Type B pancreatic cell (in vitro differentiated cells): ENCODE data around the gene TTLL12. TPM values are rescaled to one million over a fixed set of nuclear protein-coding genes. Genes with fewer than 3 reads are reported as not detected.

Experiments used
- DNase-seq: peaks from one replicate; pipeline ENCODE4 v3.0.0; 2021; ENCODE audit warnings: mixed read lengths; ENCODE audit not compliant: unreplicated experiment; ENCODE audit errors: extremely low spot score
- H3K27ac Mint-ChIP-seq: 2 replicates; pipeline ENCODE4 v1.8.0; 2021; ENCODE audit warnings: mild to moderate bottlenecking, mixed read lengths
- H3K27me3 Mint-ChIP-seq: 2 replicates; pipeline ENCODE4 v1.8.0; 2021; ENCODE audit warnings: mixed read lengths
- H3K36me3 Mint-ChIP-seq: 2 replicates; pipeline ENCODE4 v1.8.0; 2021; ENCODE audit warnings: mixed read lengths
- H3K4me1 Mint-ChIP-seq: one replicate; pipeline ENCODE4 v1.8.0; 2021; ENCODE audit warnings: mixed read lengths; ENCODE audit not compliant: unreplicated experiment
- H3K4me3 Mint-ChIP-seq: 2 replicates; pipeline ENCODE4 v1.8.0; 2021; ENCODE audit warnings: mild to moderate bottlenecking, mixed read lengths
- H3K9me3 Mint-ChIP-seq: 2 replicates; pipeline ENCODE4 v1.8.0; 2021; ENCODE audit warnings: mixed read lengths
- long read RNA-seq: library from polyadenylated mRNA; unstranded; transcript quantifications from one replicate; pipeline ENCODE4 v2.0.0, GENCODE V29; 2020
- total RNA-seq: library from RNA; stranded (reverse); gene quantifications from 2 replicates; pipeline ENCODE4 v1.2.1, GENCODE V29; 2021; ENCODE audit warnings: low replicate concordance
- TF ChIP-seq, protein P1 (sequence below): fragments of 200-600 bp; sonication (generic); conservative IDR thresholded peaks from 2 replicates; pipeline ENCODE4 v1.5.0; 2021; ENCODE audit warnings: antibody characterized with exemption, mild to moderate bottlenecking

Gene TTLL12
- 57.3 and 98.5 TPM in 2 replicates for total RNA-seq
- long read RNA-seq, partial matches to known transcripts: 10 of 25 reads
- long read RNA-seq, other reads (novel, unspliced or antisense): 14 of 25 reads

DNA sequence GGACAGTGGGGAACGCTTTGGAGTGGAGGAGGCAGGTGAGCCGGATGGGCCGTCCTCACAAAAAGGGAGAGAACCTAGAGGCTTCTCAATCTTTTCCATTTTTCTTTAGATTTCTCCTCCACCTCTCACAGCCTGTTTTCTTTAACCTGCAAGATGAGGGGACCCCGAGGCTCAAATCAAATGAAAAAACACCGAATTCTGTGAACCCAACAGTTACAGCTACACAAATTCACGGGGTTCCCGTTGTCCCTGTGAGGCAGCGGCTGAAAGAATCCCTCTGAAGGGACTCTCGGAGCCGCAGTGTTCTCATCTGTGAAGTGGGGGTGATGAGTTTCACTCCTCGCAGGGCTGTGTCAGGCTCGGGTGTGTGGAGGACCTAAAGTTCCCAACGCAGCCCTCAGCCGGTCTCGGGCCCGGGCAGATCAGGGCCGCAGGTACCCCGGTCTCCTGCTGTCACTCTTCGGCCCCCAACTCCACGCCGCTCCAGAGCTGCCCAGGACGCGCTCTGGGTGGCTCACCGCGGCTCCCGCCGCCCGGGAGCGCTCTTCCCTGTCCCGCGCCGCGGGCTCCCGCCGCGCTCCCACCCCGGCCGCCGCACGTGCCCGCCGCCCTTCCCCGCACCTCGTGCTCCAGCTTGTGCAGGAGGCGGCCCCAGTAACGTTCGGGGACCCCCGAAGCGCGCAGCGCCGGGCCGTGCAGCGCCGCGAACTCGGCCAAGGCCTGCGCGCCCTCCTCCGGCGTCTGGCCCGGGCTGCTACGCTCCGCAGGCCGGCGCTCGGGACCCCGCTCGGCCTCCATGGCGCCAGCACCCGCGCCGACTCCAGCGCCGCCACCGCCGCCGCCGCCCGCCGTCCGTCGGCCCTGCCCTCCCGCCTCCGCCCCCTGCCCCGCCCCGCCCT lies at the start of gene TTLL12:
TSS of gene TTLL12 (minus strand) at position 863 of the 899 bp plus-strand sequence. CDS start at position 798, 65 bp downstream.
- H3K9me3 Mint-ChIP-seq: no peaks in the 10 kb centered on the region
- H3K27me3 Mint-ChIP-seq: peaks cover 2% of the 10 kb centered on the region
- H3K27ac Mint-ChIP-seq: peak within 1 kb of the TSS; percentile 95
- peaks cover 16% of the 10 kb centered on the region for H3K4me1 Mint-ChIP-seq
- no peak for DNase-seq
- peaks cover 7% of the 10 kb centered on the region for H3K36me3 Mint-ChIP-seq
- peak within 1 kb of the TSS; percentile 85 for H3K4me3 Mint-ChIP-seq
- TF ChIP-seq, protein P1, sequence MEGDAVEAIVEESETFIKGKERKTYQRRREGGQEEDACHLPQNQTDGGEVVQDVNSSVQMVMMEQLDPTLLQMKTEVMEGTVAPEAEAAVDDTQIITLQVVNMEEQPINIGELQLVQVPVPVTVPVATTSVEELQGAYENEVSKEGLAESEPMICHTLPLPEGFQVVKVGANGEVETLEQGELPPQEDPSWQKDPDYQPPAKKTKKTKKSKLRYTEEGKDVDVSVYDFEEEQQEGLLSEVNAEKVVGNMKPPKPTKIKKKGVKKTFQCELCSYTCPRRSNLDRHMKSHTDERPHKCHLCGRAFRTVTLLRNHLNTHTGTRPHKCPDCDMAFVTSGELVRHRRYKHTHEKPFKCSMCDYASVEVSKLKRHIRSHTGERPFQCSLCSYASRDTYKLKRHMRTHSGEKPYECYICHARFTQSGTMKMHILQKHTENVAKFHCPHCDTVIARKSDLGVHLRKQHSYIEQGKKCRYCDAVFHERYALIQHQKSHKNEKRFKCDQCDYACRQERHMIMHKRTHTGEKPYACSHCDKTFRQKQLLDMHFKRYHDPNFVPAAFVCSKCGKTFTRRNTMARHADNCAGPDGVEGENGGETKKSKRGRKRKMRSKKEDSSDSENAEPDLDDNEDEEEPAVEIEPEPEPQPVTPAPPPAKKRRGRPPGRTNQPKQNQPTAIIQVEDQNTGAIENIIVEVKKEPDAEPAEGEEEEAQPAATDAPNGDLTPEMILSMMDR: no peak

DNA sequence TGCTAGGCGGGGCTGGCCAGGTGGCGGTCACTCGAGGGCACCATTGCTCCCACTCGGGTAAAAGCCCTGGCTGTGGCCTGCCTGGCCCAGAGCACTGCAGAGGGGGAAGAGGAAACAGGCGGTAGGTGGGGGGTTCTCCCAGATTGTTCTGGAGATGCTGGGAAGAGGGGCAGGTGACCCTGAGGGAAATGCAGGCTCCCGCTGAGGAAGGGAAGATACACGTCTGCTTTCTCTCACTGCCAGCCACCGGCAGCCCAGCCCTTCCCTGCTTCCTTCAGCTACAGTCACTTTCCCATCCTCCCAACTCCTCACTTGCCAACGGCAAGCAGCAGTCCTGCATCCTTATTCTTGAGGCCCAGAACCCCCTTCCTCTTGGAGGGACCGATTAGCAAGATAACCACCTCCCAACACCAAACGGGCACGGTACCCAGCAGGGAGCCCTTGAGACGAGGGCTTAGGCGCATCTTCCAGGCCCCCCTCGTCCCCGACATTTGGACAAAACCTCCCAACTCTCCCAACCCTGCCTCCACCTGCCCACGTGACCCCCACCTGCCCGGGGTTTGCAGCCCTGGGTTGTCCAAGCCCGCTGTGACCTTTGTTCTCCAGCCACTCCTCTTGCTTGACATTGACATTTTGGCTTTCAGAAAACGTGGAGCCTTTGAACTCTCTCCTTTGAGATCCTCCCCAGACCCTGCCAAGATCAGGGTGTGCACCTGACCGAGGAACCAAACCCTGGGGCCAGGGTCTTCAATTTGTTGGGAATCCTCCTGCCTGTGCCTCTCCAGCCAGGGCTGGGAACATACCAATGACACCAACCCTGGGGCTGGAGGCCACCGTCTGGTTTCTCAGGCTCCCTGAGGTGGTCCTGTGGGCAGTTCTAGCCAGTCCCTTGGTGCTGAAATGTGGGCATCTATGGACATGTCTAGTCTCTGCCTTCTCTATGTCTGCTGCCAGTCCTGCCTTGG lies 48.8 kb upstream of the TTLL12 start:
- TF ChIP-seq, protein P1: no peak
- DNase-seq: no peak
- no peaks in the 10 kb centered on the region for H3K36me3 Mint-ChIP-seq
- peaks cover 8% of the 10 kb centered on the region for H3K27me3 Mint-ChIP-seq
- no peak overlapping the region for H3K4me3 Mint-ChIP-seq
- no peaks in the 10 kb centered on the region for H3K9me3 Mint-ChIP-seq
- no peak overlapping the region for H3K27ac Mint-ChIP-seq
- peaks cover 30% of the 10 kb centered on the region for H3K4me1 Mint-ChIP-seq

DNA sequence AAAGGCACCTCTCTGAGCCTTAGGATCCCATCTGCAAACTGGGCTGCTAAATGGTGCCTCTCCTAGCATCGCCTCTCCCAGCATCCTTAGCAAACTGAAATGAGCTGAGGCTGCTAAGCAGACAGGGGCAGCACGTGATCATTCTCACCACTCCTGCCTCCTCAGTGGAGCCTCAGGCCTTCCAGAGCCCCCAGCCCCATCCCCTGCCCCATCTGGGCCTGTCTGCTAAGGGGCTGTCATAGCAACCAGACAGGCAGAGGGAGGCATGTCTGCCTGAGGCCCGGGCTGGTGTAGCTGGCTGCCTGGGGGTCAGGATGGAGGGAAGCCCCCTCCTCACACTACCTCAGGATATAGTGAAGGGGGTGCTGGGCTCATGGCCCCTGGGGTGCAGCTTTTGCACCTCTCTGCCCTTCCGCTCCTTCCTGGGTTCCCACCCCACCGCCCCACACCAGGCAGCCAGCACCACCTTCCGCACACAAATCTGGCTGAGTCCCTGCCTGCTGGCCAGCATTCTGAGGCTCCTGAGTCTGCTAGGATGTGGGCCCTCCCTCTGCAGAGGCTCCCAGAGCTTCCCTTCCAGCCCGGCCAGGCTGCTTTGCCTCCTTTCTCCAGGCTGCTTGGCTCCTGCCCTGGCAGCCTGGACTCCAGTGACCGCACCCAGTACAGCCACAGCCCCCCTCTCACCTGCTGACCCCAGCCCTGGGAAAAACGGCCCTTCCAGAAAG lies 47.5 kb upstream of the TTLL12 start:
- Mint-ChIP-seq H3K4me1 (peaks cover 30% of the 10 kb centered on the region), H3K27me3 (peaks cover 8% of the 10 kb centered on the region)

DNA sequence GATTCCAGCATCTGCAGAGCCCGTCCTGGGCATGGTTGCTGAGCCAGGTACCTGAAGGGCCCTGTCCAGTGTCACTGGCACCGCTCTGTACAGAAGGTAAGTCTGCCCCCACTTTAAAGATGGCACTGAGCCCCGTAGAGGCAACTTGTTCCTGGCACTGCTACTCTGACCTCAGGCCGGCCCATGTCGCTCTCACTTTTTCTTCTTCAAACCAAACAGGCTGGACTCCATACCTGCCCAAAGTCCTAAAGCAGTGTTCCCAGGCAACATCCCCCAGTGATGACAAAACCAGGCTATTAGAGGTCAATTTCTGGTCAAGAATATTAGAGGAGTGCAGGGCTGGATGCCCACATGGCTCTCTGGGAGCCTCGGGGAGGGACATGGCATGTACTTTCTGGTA lies 46.6 kb upstream of the TTLL12 start:
- H3K27ac Mint-ChIP-seq: no peak overlapping the region

More for the DNA sequence above, 47.5 kb upstream of the TTLL12 start:
- H3K4me3 Mint-ChIP-seq: no peak overlapping the region
- H3K27ac Mint-ChIP-seq: no peak overlapping the region
- no peaks in the 10 kb centered on the region for H3K36me3 Mint-ChIP-seq
- H3K9me3 Mint-ChIP-seq: no peaks in the 10 kb centered on the region
- DNase-seq: no peak
- TF ChIP-seq, protein P1: no peak

More for the DNA sequence above, 46.6 kb upstream of the TTLL12 start:
- Mint-ChIP-seq H3K9me3 (no peaks in the 10 kb centered on the region), H3K4me1 (peaks cover 32% of the 10 kb centered on the region), H3K36me3 (no peaks in the 10 kb centered on the region), H3K27me3 (peaks cover 8% of the 10 kb centered on the region), H3K4me3 (no peak overlapping the region)
- no peak for DNase-seq
- TF ChIP-seq, protein P1: no peak
